PC-3 (cell line): ENCODE data around the gene SLC16A12.

ENCODE experiments used
- CTCF ChIP-seq: fragments of 300-600 bp; sonication (generic); conservative IDR thresholded peaks from 2 replicates; pipeline ENCODE4 v1.5.1; 2017; ENCODE audit warnings: antibody characterized with exemption, low read depth, mild to moderate bottlenecking, low read length
- EZH2 ChIP-seq: fragments of 300-600 bp; sonication (generic); IDR thresholded peaks from one replicate; pipeline ENCODE4 v1.6.1; 2017; ENCODE audit warnings: antibody characterized with exemption, mild to moderate bottlenecking, low read length; ENCODE audit not compliant: unreplicated experiment
- EZH2phosphoT487 ChIP-seq: fragments of 300-600 bp; sonication (generic); IDR thresholded peaks from 2 replicates; pipeline ENCODE4 v1.6.1; 2018; ENCODE audit warnings: mild to moderate bottlenecking, antibody characterized with exemption, low read length, borderline replicate concordance

- TF ChIP-seq CTCF (no peak), EZH2 (no peak), EZH2phosphoT487 (no peak)
These were observed 44.6 kb downstream of the SLC16A12 start for GRCh38 chr10:89490596-89491335.
